ENCODE data around the gene ESRP2.

Gene ESRP2

GRCh38 chr16:68273896-68274295 lies 38.0 kb upstream of the ESRP2 start:
- Histone ChIP-seq H3K27me3 (replicated peaks) (no peaks in the 10 kb centered on the region), H3K27ac (no peak overlapping the region), H3K36me3 (replicated peaks) (peaks cover 18% of the 10 kb centered on the region), H3K4me3 (ENCODE audit: low read depth, low read length) (no peak overlapping the region)
- in situ Hi-C loops (cut with HindIII; ENCODE audit: low pct_ligation_motif_present, low sequenced_read_pairs) = no loop called here
- no peak for DNase-seq
- TF ChIP-seq CTCF (IDR thresholded peaks at IDR 0.05; ENCODE audit: low read depth, low read length, missing control alignments) = no peak

- TF ChIP-seq CTCF (IDR thresholded peaks at IDR 0.05; ENCODE audit: low read depth, low read length, missing control alignments) = no peak
- Histone ChIP-seq H3K36me3 (replicated peaks) (peaks cover 18% of the 10 kb centered on the region), H3K27ac (no peak overlapping the region), H3K4me3 (ENCODE audit: low read depth, low read length) (no peak overlapping the region), H3K27me3 (replicated peaks) (no peaks in the 10 kb centered on the region)
- DNase-seq = no peak
- in situ Hi-C loops (cut with HindIII; ENCODE audit: low pct_ligation_motif_present, low sequenced_read_pairs) = no loop called here
These were observed 37.5 kb upstream of the ESRP2 start for GRCh38 chr16:68273459-68273858.

- H3K36me3 ChIP-seq (replicated peaks) = peaks cover 15% of the 10 kb centered on the region
These were observed 36.7 kb upstream of the ESRP2 start for GRCh38 chr16:68272507-68273209.

GRCh38 chr16:68270353-68270752 lies 34.4 kb upstream of the ESRP2 start:
- no peak for TF ChIP-seq CTCF (IDR thresholded peaks at IDR 0.05; ENCODE audit: low read depth, low read length, missing control alignments)
- Histone ChIP-seq H3K27me3 (replicated peaks) (no peaks in the 10 kb centered on the region), H3K36me3 (replicated peaks) (peaks cover 11% of the 10 kb centered on the region), H3K4me3 (ENCODE audit: low read depth, low read length) (no peak overlapping the region), H3K27ac (no peak overlapping the region)
- in situ Hi-C loops (cut with HindIII; ENCODE audit: low pct_ligation_motif_present, low sequenced_read_pairs) = no loop called here
- no peak for DNase-seq

More at GRCh38 chr16:68272507-68273209, 36.7 kb upstream of the ESRP2 start:
- in situ Hi-C loops (cut with HindIII; ENCODE audit: low pct_ligation_motif_present, low sequenced_read_pairs) = no loop called here
- TF ChIP-seq CTCF (IDR thresholded peaks at IDR 0.05; ENCODE audit: low read depth, low read length, missing control alignments) = no peak
- DNase-seq = no peak
- Histone ChIP-seq H3K4me3 (ENCODE audit: low read depth, low read length) (no peak overlapping the region), H3K27me3 (replicated peaks) (no peaks in the 10 kb centered on the region), H3K27ac (no peak overlapping the region)

- Histone ChIP-seq H3K36me3 (replicated peaks) (peaks cover 10% of the 10 kb centered on the region), H3K27me3 (replicated peaks) (no peaks in the 10 kb centered on the region), H3K4me3 (ENCODE audit: low read depth, low read length) (no peak overlapping the region), H3K27ac (no peak overlapping the region)
- in situ Hi-C loops (cut with HindIII; ENCODE audit: low pct_ligation_motif_present, low sequenced_read_pairs) = no loop called here
- TF ChIP-seq CTCF (IDR thresholded peaks at IDR 0.05; ENCODE audit: low read depth, low read length, missing control alignments) = no peak
- no peak for DNase-seq
These were observed 33.9 kb upstream of the ESRP2 start for GRCh38 chr16:68269793-68270192.
